SK-N-SH (cell line): ENCODE results near the gene SLC39A13. TPM values are rescaled to one million over a fixed set of nuclear protein-coding genes. Genes with fewer than 3 reads are reported as not detected.

Source experiments
- CTCF ChIA-PET: fragments of 300-600, 350-600 bp; formaldehyde crosslinking; extraction: SDS; loops from one replicate; lab custom pipeline; 2021; lab: Yijun Ruan, JAX
- POLR2A ChIA-PET: fragments of 350-600 bp; sonication (Branson Sonifier 250); formaldehyde crosslinking; extraction: SDS; loops from one replicate; lab custom pipeline; 2020; ENCODE audit warnings: antibody characterized with exemption, inconsistent platforms; lab: Yijun Ruan, JAX
- DNase-seq: peaks from one replicate; pipeline ENCODE4 v3.0.0; 2012
- H2AFZ ChIP-seq: fragments of 200-600 bp; sonication (generic); 2 replicates; pipeline ENCODE4 v1.8.1; 2016; ENCODE audit warnings: antibody characterized with exemption, mild to moderate bottlenecking, low read depth
- H3F3A ChIP-seq: fragments of 200-600 bp; sonication (generic); replicated peaks from 2 replicates; pipeline ENCODE3; 2016; ENCODE audit warnings: antibody characterized with exemption, mild to moderate bottlenecking; ENCODE audit not compliant: insufficient read depth
- H3K27ac ChIP-seq, 2 experiments: fragments of 200-500 bp in 1 of 2; fragments of 200-600 bp in 1 of 2; sonication (Bioruptor generic) in 1 of 2; sonication (generic), shearing (Covaris generic) in 1 of 2; 2 replicates each; pipeline versions ENCODE4 v1.5.1 to v1.6.1; 2014 to 2016; ENCODE audit warnings: low read depth in 2 of 2, inconsistent platforms in 1 of 2, low read length in 1 of 2, mild to moderate bottlenecking in 1 of 2, mixed read lengths in 1 of 2
- H3K27me3 ChIP-seq: fragments of 200-600 bp; sonication (generic), shearing (Covaris generic); 2 replicates; pipeline ENCODE4 v1.6.1; 2016; ENCODE audit warnings: mixed run types; ENCODE audit not compliant: insufficient read depth
- H3K36me3 ChIP-seq, 2 experiments: fragments of 200-500 bp in 1 of 2; fragments of 200-600 bp in 1 of 2; sonication (Bioruptor generic) in 1 of 2; sonication (generic) in 1 of 2; replicated peaks in 1 of 2; 2 replicates each; pipeline versions ENCODE3 to v1.5.1; 2014 to 2016; ENCODE audit warnings: low read length in 1 of 2, mild to moderate bottlenecking in 1 of 2; ENCODE audit not compliant: insufficient read depth in 2 of 2, control insufficient read depth in 1 of 2
- H3K4me1 ChIP-seq, 2 experiments: fragments of 200-500 bp in 1 of 2; fragments of 200-600 bp in 1 of 2; sonication (Bioruptor generic) in 1 of 2; sonication (generic), shearing (Covaris generic) in 1 of 2; 2 replicates each; pipeline versions ENCODE4 v1.5.1 to v1.6.1; 2014 to 2016; ENCODE audit warnings: low read depth in 1 of 2, low read length in 1 of 2, mixed run types in 1 of 2; ENCODE audit not compliant: insufficient read depth in 2 of 2, control insufficient read depth in 1 of 2
- H3K4me2 ChIP-seq: fragments of 200-600 bp; sonication (generic), shearing (Covaris generic); 2 replicates; pipeline ENCODE4 v1.6.1; 2017; ENCODE audit warnings: mixed run types
- H3K4me3 ChIP-seq, 2 experiments: fragments of 200-500 bp in 1 of 2; fragments of 200-600 bp in 1 of 2; sonication (Bioruptor generic) in 1 of 2; sonication (generic), shearing (Covaris generic) in 1 of 2; 2 replicates each; pipeline versions ENCODE4 v1.5.1 to v1.8.1; 2014 to 2016; ENCODE audit warnings: low read depth in 2 of 2, inconsistent platforms in 1 of 2, low read length in 1 of 2, mild to moderate bottlenecking in 1 of 2, mixed read lengths in 1 of 2, moderate library complexity in 1 of 2
- H3K79me2 ChIP-seq: fragments of 200-600 bp; sonication (generic); 2 replicates; pipeline ENCODE4 v1.8.1; 2017; ENCODE audit warnings: mild to moderate bottlenecking; ENCODE audit not compliant: insufficient read depth
- H3K9ac ChIP-seq: fragments of 200-600 bp; sonication (generic); 2 replicates; pipeline ENCODE4 v1.6.1; 2017; ENCODE audit warnings: mixed run types
- H3K9me2 ChIP-seq: fragments of 200-600 bp; sonication (generic); 2 replicates; pipeline ENCODE4 v1.6.1; 2017; ENCODE audit warnings: mixed run types
- H3K9me3 ChIP-seq: fragments of 200-600 bp; sonication (generic); 2 replicates; pipeline ENCODE4 v1.6.1; 2017; ENCODE audit warnings: mixed run types, mild to moderate bottlenecking, moderate library complexity
- H4K20me1 ChIP-seq: fragments of 200-600 bp; sonication (generic); 2 replicates; pipeline ENCODE4 v1.6.1; 2017; ENCODE audit warnings: mild to moderate bottlenecking, mixed run types; ENCODE audit not compliant: insufficient read depth
- CHD2 ChIP-seq: fragments of 150-350 bp; IDR thresholded peaks from 2 replicates; pipeline ENCODE4 v1.6.1; 2018; ENCODE audit warnings: low read length; ENCODE audit not compliant: partially characterized antibody
- EP300 ChIP-seq, 2 experiments: IDR thresholded peaks; 2 replicates each; pipeline versions ENCODE4 v1.4.0 to v1.6.1; 2012; ENCODE audit warnings: borderline replicate concordance in 1 of 2, low read depth in 1 of 2, low read length in 1 of 2
- FOSL2 ChIP-seq: IDR thresholded peaks from 2 replicates; pipeline ENCODE4 v1.4.0; 2012; ENCODE audit warnings: low read depth, mild to moderate bottlenecking, moderate library complexity, borderline replicate concordance
- FOXJ3 ChIP-seq: sonication (generic); formaldehyde crosslinking; IDR thresholded peaks from 2 replicates; pipeline ENCODE4 v1.5.1; 2020; ENCODE audit warnings: mild to moderate bottlenecking, missing genetic modification reagents
- MEF2A ChIP-seq: IDR thresholded peaks from 2 replicates; pipeline ENCODE4 v1.4.0; 2012; ENCODE audit warnings: low read depth, borderline replicate concordance
- MXI1 ChIP-seq: IDR thresholded peaks from 2 replicates; pipeline ENCODE4 v1.6.1; 2012; ENCODE audit warnings: mild to moderate bottlenecking, low read depth, low read length, improper control_type of control experiment
- NRF1 ChIP-seq: IDR thresholded peaks from 2 replicates; pipeline ENCODE4 v1.6.1; 2012; ENCODE audit warnings: low read depth, mild to moderate bottlenecking, low read length
- RCOR1 ChIP-seq: fragments of 150-350 bp; IDR thresholded peaks from 2 replicates; pipeline ENCODE4 v1.6.1; 2017; ENCODE audit warnings: antibody characterized with exemption, low read length
- RFX5 ChIP-seq: IDR thresholded peaks from 2 replicates; pipeline ENCODE4 v1.6.1; 2012; ENCODE audit warnings: mild to moderate bottlenecking, improper control_type of control experiment, low read length
- SIN3A ChIP-seq: IDR thresholded peaks from 2 replicates; pipeline ENCODE4 v1.6.1; 2012; ENCODE audit warnings: low read depth, mild to moderate bottlenecking, low read length, moderate library complexity, borderline replicate concordance
- SMC3 ChIP-seq: IDR thresholded peaks from 2 replicates; pipeline ENCODE4 v1.6.1; 2012; ENCODE audit warnings: low read depth, low read length, improper control_type of control experiment
- TCF12 ChIP-seq: IDR thresholded peaks from 2 replicates; pipeline ENCODE4 v1.4.0; 2012
- TEAD4 ChIP-seq: IDR thresholded peaks from 2 replicates; pipeline ENCODE4 v1.4.0; 2012; ENCODE audit warnings: mild to moderate bottlenecking, borderline replicate concordance; ENCODE audit not compliant: insufficient read depth
- YY1 ChIP-seq: IDR thresholded peaks from 2 replicates; pipeline ENCODE4 v1.4.0; 2012; ENCODE audit warnings: low read depth, mild to moderate bottlenecking
- WGBS: methylation state at CpG from one replicate; pipeline ENCODE4 v1.1.6; 2017; ENCODE audit warnings: low lambda C conversion rate; 5-methylcytosine and 5-hydroxymethylcytosine counted together
- polyA plus RNA-seq, 3 experiments: library from polyadenylated mRNA; depleted of rRNA; stranded (reverse); fragments of >200 nt; gene quantifications; 2 replicates each; pipeline ENCODE4 v1.2.3, GENCODE V29; 2012
- TF ChIP-seq, protein P1 (sequence below): IDR thresholded peaks from 2 replicates; pipeline ENCODE4; 2012

Gene SLC39A13
- polyA plus RNA-seq, 1 of the 3 experiments (the other 2 are of a cell fraction): 65.5 TPM

DNA sequence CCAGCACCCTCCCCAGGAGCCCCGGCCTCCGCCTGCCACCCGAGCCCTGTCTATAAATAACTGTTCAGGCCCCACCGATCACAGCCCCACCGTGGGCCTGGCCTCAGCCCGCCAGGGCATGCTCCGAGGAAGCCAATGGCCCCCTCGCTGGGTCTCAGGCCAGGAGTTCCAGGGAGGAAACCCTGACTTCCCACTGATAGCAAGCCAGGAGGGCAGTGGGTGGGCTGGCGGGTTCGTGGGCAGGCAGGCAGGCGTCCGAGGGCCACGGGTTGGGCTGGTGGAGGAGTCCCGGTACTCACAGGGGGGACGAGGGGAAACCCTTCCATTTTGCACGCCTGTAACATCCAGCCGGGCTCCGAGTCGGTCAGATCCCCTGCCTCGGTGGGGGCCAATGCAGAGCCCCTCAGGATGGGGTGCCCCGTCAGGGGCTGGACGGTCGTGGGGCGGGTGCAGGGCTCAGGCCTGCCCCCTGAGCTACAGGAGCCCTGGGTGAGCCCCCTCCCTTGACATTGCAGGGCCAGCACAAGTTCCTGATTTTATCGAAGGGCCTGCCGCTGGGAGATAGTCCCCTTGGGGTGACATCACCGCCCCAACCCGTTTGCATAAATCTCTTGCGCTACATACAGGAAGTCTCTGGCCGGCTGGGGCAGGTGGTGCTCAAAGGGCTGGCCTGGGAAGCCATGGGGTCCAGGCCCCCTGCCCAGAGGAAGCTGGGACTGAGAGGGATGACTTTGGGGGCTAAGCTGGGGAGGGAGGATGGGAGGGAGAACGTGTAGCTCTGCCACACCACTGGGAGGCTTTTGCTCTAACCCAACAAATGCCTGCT lies 30.2 kb upstream of the SLC39A13 start, which contains the start of gene SPI1:
Gene SPI1, minus strand, starts transcription at position 538 of the 826 bp plus-strand sequence. Its CDS starts 194 bp downstream, at position 344.
- Histone ChIP-seq H3K27me3 (no peaks in the 10 kb centered on the region), H3K9me2 (no peaks in the 10 kb centered on the region), H3K79me2 (no peaks in the 10 kb centered on the region), H3K36me3 (no peaks in the 10 kb centered on the region), H3K4me1 (peaks cover 0 to 4% of the 10 kb centered on the region in 2 experiments; a peak in 1 of 4 replicates), H3K9me3 (no peaks in the 10 kb centered on the region), H2AFZ (no peak within 1 kb of the TSS), H3K9ac (no peak within 1 kb of the TSS), H4K20me1 (no peaks in the 10 kb centered on the region), H3K4me2 (no peak within 1 kb of the TSS), H3K27ac (no peak within 1 kb of the TSS), H3F3A (no peaks in the 10 kb centered on the region), H3K4me3 (no peak within 1 kb of the TSS)
- CTCF ChIA-PET: interaction anchor here (0.6 to 1.6 kb wide), 4 partner anchors 14 to 34 kb away, joined by 3 to 7 read pairs (median 4); partner anchors contain the start of gene SLC39A13
- DNase-seq: peak; percentile 43
- TF ChIP-seq, protein P1, sequence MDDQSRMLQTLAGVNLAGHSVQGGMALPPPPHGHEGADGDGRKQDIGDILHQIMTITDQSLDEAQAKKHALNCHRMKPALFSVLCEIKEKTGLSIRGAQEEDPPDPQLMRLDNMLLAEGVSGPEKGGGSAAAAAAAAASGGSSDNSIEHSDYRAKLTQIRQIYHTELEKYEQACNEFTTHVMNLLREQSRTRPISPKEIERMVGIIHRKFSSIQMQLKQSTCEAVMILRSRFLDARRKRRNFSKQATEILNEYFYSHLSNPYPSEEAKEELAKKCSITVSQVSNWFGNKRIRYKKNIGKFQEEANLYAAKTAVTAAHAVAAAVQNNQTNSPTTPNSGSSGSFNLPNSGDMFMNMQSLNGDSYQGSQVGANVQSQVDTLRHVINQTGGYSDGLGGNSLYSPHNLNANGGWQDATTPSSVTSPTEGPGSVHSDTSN: no peak
- TF ChIP-seq YY1 (no peak), RFX5 (no peak), CHD2 (no peak), EP300 (IDR thresholded peaks at IDR 0.05; ENCODE audit: borderline replicate concordance in 1 of 2, low read depth in 1 of 2, low read length in 1 of 2) (no peak), FOXJ3 (CRISPR knock-in tag) (no peak), NRF1 (no peak), MXI1 (no peak), MEF2A (no peak), TEAD4 (no peak), RCOR1 (no peak)
- POLR2A ChIA-PET: no interaction called here
- WGBS: 73% methylated on average over 20 of the region's 31 CpGs

DNA sequence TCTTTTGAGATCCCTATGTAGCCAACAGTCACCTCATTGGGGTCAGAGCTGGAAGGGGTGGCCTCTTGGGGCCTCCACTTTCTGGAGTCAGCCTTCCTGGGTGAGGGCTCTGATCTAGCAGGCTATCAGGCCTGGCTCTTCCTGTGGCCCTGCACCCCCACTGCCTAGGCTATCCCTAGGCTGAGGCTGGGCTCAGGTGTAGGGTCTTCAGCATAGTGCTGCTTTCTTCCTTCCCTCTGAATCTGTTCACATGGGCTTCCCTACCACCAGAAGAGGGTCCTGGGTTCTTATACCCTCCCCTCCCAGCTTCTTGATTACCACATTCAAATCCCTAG lies 29.6 kb upstream of the SLC39A13 start:
- no peak for DNase-seq
- TF ChIP-seq RCOR1 (no peak), FOSL2 (no peak), TCF12 (no peak), SIN3A (no peak), SMC3 (no peak)
- no peak overlapping the region for H3K4me2 ChIP-seq
- no peak overlapping the region for H2AFZ ChIP-seq
- H3K36me3 ChIP-seq: no peaks in the 10 kb centered on the region
- H4K20me1 ChIP-seq: no peaks in the 10 kb centered on the region
- H3K9me2 ChIP-seq: no peaks in the 10 kb centered on the region
- no peak overlapping the region for H3K27ac ChIP-seq
- POLR2A ChIA-PET: no interaction called here
- CTCF ChIA-PET: interaction anchor here (0.6 to 1.6 kb wide), 4 partner anchors 13 to 33 kb away, joined by 3 to 7 read pairs (median 4); partner anchors contain the start of gene SLC39A13
- no peaks in the 10 kb centered on the region for H3K27me3 ChIP-seq
- H3K4me1 ChIP-seq: peaks cover 0 to 4% of the 10 kb centered on the region in 2 experiments; a peak in 1 of 4 replicates
- H3K9ac ChIP-seq: no peak overlapping the region
- H3K4me3 ChIP-seq: no peak overlapping the region
- H3K9me3 ChIP-seq: no peaks in the 10 kb centered on the region
- no peaks in the 10 kb centered on the region for H3K79me2 ChIP-seq
- H3F3A ChIP-seq: no peaks in the 10 kb centered on the region
